Lung microvascular endothelial cell (primary cell): ENCODE data around the gene GP1BA. TPM values are rescaled to one million over a fixed set of nuclear protein-coding genes. Genes with fewer than 3 reads are reported as not detected.

Experiments
- DNase-seq, 2 donors: peaks; one replicate each; pipeline versions ENCODE4 v3.0.0 to v3.0.0-alpha.2; 2010; ENCODE audit warnings: low read depth in 2 of 2
- total RNA-seq: library from RNA; depleted of rRNA; stranded (reverse); fragments of >200 nt; gene quantifications from 2 replicates; pipeline ENCODE4 v1.2.1, GENCODE V29; 2014

Gene GP1BA
- total RNA-seq, 1 donor from 2014 or later: not detected

DNA sequence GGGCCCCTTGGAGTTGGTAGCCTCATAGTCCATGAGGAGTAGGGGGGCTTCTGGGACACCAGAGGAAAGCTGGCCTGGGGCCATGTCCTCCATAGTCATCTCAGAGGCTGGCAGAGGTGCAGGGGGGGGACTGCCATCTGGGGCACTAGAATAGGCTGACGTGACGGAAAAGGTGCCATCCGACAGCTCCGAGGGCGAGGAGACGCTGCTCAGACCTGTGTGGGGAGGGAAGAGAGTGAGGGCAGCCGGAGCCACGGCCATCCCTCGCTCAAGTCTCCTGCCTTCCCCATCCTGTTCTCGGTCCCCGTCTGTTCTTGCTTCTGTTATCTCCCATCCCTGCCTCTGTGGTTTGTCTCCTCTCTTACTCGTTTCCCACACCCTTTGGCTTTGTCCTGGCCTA lies 40.2 kb downstream of the GP1BA start:
- DNase-seq: no peak

- DNase-seq: no peak
Measured at GRCh38 chr17:4972752-4973151, 40.7 kb downstream of the GP1BA start.

DNA sequence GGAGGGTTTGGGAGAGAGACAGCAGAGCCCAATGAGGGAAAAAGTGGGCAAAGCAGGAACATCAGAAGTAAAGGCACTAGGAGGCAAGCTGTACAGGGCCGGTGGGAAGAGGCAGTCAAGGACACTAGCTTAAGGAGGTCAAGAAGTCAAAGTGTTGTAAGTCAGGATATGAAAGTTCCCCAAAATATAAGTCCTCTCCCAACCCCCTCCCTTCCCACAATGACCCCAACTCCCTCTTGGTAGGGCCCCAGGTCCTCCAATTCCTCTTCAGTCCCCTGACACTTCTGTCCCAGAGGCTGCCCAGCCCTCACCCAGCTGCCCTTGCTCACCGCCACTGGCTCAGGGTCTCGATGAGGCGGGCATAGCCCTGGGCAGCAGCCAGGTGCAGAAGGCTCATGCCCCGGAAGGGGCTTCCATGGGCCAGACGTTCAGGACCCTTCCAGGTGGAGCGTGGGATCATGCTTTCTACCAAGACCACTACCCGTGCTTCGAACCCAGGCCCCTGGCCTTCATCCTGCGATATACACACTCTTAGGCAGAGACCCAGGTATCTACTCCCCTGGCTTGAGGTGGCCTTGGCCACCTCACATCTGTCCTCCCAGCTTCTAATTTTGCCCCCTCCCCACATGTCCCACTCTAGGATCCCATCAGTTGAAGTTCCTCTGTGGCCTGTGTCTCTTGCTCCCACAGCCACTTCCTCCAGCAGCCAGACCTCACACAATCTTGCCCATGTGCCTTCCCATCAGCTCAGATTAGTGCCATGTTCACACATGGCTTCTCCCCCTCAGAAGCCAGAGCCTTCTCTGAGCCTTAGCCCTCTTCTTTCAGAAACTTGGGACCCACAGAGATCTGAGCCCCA lies 41.4 kb downstream of the GP1BA start:
- no peak for DNase-seq

DNA sequence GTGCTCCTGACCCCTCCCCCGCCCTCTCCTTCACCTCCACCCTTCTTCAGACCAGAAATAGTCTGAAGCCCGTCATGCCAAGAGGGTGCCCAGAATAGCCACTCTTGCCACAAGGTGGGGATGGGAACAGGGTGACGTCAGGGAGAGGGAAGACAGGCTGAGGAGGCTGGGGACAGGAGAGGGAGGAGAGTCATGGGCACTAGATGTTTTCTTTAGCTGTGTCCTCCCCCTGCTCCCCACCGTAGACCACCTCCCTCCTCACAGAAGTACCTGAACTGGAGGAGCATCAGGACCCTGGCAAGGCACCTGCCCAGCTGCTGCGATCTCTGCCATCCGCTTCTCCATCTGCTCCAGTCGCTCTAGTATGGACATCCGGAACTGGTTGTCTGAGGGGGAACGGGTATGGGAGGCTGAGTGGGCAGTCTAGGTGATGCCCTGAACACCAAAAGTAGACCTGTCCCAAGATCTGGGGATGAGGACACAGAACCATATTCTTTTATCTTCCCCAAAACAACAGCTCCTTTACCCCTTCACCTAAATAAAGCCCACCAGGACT lies 42.1 kb downstream of the GP1BA start:
- no peak for DNase-seq

- no peak for DNase-seq
Measured at GRCh38 chr17:4978726-4979125, 46.6 kb downstream of the GP1BA start.

DNA sequence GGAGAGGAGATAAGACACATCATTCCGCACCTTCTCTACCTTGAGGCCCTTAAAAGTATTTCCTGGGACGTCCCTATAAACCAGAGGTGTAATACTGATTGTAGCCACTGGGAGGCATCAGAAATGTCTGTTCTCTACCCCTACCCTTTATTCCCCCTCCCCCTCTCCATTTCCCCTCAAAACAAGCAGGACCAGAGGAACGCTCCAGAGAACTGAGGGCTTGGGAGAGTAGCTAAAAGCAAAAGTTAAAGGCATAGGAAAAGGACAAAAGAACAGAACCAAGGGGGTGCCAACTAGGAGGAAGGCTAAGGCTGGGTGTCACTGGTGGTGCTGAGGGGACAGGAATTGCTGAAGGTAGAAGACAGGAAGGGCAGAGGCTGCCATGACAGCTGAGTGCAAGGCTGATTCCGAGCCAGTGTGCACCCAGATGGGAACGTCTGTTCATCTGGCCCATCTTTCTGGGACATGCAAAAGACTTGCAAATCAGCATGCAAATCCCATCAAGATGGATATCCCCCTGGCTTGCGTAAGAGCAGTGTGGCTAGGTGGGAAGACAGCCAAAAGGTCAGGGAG lies 48.7 kb downstream of the GP1BA start:
- DNase-seq: peak; percentile 61 to 81

- no peak for DNase-seq
Measured at GRCh38 chr17:4982305-4982704, 50.2 kb downstream of the GP1BA start.

Other genes starting within 250 kb of the GP1BA start
- 7.6 and 9.1 TPM in 2 replicates for gene PELP1, start 228.1 kb upstream of the GP1BA start, total RNA-seq
- gene ARRB2, start 221.6 kb upstream of the GP1BA start, total RNA-seq: 4.2 and 4.8 TPM in 2 replicates
- 9.2 and 11.1 TPM in 2 replicates for gene MED11, start 200.8 kb upstream of the GP1BA start, total RNA-seq
- under 0.01 TPM in 1 of 2 replicates, not detected in the other for gene ZMYND15, start 192.4 kb upstream of the GP1BA start, total RNA-seq
- gene CXCL16, start 192.3 kb upstream of the GP1BA start, total RNA-seq: 1.1 and 1.6 TPM in 2 replicates
- not detected in 2 replicates for gene TM4SF5, start 160.4 kb upstream of the GP1BA start, total RNA-seq
- 0.22 TPM in 1 of 2 replicates, not detected in the other for gene VMO1, start 145.9 kb upstream of the GP1BA start, total RNA-seq
- not detected in 2 replicates for gene GLTPD2, start 143.3 kb upstream of the GP1BA start, total RNA-seq
- gene PSMB6, start 136.1 kb upstream of the GP1BA start, total RNA-seq: 182 and 183 TPM in 2 replicates
- 23.8 TPM in 2 replicates for gene PLD2, start 125.1 kb upstream of the GP1BA start, total RNA-seq
- 17.9 and 26.0 TPM in 2 replicates for gene MINK1, start 98.9 kb upstream of the GP1BA start, total RNA-seq
- 0.44 and 1.6 TPM in 2 replicates for gene C17orf107, start 32.7 kb upstream of the GP1BA start, total RNA-seq
- gene CHRNE, start 29.2 kb upstream of the GP1BA start, total RNA-seq: 0.65 and 1.4 TPM in 2 replicates
- 38.4 and 57.3 TPM in 2 replicates for gene SLC25A11, start 7.8 kb downstream of the GP1BA start, total RNA-seq
- 13.5 and 23.2 TPM in 2 replicates for gene RNF167, start 8.0 kb downstream of the GP1BA start, total RNA-seq
- 280 and 359 TPM in 2 replicates for gene PFN1, start 16.3 kb downstream of the GP1BA start, total RNA-seq
- 1.1 and 2.6 TPM in 2 replicates for gene ENO3, start 18.8 kb downstream of the GP1BA start, total RNA-seq
- 47.3 and 51.2 TPM in 2 replicates for gene SPAG7, start 35.5 kb downstream of the GP1BA start, total RNA-seq
- gene CAMTA2, start 55.4 kb downstream of the GP1BA start, total RNA-seq: 2.6 and 7.9 TPM in 2 replicates
- gene INCA1, start 65.2 kb downstream of the GP1BA start, total RNA-seq: 0.22 and 0.40 TPM in 2 replicates
- gene KIF1C, start 65.7 kb downstream of the GP1BA start, total RNA-seq: 56.0 and 78.2 TPM in 2 replicates
- under 0.01 and 0.22 TPM in 2 replicates for gene SLC52A1, start 103.1 kb downstream of the GP1BA start, total RNA-seq
- gene ZFP3, start 146.2 kb downstream of the GP1BA start, total RNA-seq: 0.87 and 1.8 TPM in 2 replicates
- 4.6 and 4.8 TPM in 2 replicates for gene ZNF232, start 179.6 kb downstream of the GP1BA start, total RNA-seq
- under 0.01 TPM in 1 of 2 replicates, not detected in the other for gene USP6, start 183.8 kb downstream of the GP1BA start, total RNA-seq